HG03097 (cell line): ENCODE results near the gene MLLT10.

Source experiments
- ATAC-seq: cut with Tn5 transposase; IDR thresholded peaks from one replicate; pipeline ENCODE4 v1.9.1; 2021; ENCODE audit not compliant: unreplicated experiment, low FRiP score

MLLT10 gene

DNA sequence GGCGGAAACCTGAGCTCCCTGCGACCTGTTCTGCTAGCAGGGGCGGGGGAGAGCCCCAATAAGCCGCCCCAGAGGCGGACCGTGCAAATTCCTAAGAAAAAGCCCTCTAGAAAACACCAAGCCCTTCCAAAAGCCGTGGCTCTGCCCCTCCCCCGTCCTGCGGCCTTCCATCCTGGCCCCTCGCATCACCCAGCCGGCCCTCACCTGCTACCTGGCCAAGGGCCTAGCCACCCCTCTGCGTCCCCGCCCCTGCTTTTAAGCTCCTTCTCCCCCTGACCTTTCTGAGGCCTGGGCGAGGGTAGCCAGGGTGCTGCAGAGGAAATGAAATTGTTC, 33.5 kb upstream of the MLLT10 start:
- no peak for ATAC-seq

DNA sequence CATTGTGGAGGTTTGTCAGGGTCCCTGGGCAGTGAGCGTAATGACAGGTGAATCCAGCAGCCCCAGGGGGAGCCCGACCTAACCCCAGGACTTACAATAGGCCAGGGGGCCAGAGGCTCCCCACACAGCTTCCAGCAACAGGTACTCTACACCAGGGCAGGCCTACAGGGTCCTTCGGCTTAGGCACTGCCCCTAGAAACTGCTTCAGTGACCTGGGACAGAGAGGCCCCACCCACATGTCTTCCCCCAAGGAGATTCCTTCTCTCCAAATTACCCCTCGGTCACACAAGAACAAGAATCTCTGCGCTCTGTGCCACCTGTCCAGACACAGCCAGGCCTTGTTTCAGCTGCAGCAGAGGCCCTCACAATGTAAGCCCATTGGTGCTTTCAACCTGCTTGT, 32.9 kb upstream of the MLLT10 start:
- ATAC-seq, result no peak

DNA sequence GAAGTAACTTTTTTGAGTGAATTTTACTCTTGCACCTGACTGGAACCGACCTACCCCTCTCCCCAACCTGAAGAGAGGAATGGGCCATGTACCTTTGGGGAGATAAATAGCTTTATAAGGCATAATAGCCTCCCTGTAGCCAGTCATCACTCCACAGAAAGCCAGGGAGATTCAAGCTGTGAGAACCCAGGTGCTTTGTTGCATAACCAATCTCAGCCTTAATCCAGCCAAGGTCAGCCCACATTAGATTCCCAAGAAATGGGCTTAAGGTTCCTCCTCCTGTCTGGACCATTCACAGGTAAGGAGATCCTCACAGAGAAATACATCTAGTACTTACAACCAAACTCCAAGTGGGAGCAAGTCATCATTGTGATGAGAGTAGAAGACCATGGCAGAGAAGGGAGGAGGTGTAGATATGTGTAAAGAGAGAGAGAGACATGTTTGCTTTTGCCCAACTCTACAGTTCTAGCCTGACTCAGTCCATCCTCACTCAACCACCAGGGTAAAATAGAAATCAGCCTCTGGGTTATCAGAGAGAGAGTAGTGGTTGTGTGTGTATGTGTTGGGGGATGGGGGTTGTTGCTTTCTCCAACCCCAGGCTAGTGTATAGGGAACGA, 32.2 kb upstream of the MLLT10 start:
- ATAC-seq, result no peak

DNA sequence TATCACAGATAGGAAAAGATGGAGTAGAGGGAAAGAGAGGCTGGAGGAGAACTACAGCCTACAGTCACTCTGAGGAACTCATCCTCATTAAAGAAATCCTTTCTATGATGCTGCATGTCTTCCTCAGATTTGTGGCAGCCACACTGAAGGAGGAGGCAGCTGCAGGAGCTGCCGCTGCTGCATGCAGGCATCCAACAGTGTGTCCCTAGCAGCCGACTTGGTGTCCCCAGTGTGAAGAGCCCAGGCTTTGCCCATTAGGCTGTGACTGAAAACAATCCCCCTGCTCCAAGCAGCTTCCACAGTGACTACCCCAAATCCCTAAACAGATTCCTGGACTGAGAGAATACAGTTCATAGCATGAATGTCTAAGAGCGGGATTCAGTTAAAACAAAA, 31.7 kb upstream of the MLLT10 start:
- ATAC-seq, result no peak

DNA sequence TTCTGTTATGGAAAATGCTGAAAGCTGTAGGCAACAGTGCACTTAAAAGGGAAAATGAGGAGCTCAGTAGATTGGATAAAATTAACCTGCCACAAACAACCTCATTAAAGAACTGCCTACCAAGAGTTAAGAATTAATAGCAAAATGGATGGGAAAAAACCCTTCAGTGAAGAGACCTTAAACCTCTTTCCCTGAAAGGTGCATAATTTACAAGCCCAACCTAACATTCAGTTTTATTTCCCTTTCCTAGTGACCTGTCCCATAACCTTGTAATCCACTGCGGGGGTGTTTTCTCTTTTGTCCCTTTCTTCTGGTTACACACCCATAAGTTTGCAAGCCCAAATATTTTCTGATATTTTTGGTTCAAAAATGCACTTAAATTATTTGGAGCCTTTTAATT, 30.5 kb upstream of the MLLT10 start:
- ATAC-seq, result no peak

DNA sequence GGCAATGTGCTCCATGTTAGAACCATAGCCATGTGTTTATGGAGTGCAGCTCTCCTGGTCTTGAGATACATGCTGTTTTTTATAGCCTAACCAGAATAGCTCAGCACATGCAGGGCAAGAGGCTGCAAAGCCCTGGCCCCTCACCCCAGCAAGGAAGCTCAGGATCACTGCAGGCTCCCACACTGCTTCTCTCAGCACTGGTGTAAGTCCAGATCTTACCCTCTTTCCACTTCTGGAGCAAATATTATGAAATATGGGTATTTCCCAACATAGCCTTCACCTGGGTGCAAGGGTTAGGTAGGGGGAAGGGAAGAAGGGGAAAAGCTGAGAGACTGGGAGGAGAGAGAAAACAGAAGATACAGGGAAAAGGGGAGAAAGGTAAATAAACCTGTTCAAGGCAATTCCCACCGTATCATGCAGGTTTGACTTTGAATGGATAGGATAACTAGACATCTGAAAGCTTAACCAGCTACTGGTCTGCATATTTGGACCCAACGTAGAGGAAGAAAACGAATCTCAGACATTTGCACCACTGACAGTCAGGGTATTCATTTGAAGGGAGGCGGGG, 28.2 kb upstream of the MLLT10 start:
- ATAC-seq, result no peak

DNA sequence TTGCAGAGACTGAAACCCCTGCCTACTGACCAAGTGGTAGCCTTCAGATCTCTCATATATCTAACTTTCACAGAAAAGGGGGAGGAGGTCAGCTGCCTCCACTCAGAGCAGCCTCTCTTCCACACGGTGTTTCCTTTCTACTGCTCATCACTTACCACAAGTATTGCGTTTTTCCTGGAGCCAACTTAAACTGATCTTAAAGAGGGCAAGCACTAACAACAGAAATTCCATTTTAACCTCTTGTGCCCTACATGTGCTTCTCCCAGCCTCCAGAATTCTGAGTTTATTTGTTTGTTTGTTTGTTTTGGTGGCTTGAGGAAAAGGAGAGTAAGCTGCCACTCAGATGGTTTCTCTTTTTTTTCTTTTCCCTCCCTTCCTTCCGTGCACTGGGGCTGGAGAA, 27.7 kb upstream of the MLLT10 start:
- ATAC-seq, result no peak

DNA sequence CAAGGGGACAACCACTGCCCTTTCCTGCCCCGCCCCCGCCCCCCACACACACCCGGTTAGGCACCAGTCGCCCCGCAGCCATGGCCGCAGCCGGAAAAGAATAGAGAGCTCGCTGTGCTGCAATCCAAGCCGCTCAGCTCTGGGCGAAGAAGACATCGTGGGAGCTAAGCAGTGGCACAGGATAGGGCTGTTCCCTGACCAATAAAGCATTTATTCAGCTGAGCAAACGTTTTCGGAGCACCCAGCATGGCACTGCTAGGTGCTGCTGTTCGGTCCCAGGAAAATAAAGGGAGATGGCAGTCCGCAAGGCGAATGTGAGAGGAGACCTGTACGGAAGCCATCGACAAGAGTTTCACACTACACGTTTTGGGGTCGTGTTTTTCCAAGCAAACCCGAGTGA, 26.9 kb upstream of the MLLT10 start:
- no peak for ATAC-seq

DNA sequence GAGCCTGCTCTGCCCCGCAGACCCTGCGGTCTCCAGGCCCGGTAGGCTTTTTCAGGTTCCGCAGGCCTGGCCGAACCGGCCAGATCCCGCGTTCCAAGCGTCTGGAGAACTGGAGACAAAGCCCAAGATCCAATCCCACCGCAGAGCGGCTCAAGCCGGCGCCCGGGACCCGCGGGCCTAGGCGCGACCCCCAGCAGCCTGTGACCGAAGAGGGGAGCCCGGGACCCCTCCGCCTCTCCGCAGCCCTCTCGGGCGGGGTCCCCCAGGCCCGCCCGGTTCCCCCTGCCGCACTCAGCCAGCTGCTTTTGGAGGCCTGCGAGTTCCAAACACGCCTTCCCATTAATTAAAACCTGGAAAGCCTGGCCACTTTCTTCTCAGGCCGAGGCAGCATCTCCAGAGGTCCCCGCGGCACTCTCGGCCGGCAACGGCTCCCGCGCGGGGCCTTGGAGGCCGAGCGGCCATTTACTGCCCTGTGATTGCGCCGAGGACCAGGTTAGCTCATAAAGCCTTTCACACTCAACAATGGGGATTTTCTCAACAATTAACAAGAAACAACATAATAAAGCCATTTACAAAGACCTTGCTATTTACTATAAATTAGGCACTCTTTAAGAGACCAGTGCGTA, 25.2 kb upstream of the MLLT10 start:
- no peak for ATAC-seq

DNA sequence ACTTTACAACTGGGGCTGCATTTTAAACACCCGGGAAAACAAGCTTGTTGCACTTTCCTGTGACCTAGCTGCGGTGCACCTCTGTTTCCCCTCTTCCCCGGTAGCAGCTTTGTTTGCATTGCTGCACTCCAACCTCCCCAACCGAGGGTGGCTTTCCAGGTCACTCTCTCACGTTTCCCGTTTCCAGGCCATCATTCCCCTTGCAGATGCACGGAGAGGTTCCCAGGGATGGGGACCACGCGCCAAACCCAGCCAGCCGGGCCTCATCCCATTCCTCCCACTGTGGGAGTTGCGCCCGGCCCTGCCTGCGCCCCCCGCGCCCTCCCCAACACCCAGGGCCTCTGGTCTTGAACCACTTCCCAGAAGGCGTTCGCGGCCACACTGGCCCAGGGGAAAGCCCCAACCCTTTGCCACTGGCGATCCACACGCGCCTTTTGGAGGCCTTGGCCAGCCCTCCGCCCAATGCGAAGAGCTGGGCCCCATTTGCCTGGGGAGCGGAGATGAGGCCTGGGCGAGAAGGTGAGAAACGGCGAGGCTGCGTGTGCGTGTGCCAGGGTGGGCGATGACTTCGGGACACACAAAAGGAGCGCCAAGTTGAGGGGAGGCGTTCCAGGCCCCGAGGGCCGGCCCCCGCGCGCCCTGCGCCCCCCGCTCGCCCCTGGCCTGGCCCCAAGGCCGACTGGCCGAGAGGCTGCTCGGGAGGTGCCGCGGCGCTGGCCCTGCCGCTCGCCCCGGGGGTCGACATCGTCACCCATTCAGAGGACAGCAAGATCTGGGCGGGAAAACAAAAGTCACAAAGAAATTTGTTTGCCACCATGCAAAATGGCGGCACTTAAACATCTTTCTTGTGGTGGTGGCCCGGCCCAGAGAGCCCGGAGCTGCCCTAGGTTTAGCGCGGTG, 24.4 kb upstream of the MLLT10 start:
- no peak for ATAC-seq

DNA sequence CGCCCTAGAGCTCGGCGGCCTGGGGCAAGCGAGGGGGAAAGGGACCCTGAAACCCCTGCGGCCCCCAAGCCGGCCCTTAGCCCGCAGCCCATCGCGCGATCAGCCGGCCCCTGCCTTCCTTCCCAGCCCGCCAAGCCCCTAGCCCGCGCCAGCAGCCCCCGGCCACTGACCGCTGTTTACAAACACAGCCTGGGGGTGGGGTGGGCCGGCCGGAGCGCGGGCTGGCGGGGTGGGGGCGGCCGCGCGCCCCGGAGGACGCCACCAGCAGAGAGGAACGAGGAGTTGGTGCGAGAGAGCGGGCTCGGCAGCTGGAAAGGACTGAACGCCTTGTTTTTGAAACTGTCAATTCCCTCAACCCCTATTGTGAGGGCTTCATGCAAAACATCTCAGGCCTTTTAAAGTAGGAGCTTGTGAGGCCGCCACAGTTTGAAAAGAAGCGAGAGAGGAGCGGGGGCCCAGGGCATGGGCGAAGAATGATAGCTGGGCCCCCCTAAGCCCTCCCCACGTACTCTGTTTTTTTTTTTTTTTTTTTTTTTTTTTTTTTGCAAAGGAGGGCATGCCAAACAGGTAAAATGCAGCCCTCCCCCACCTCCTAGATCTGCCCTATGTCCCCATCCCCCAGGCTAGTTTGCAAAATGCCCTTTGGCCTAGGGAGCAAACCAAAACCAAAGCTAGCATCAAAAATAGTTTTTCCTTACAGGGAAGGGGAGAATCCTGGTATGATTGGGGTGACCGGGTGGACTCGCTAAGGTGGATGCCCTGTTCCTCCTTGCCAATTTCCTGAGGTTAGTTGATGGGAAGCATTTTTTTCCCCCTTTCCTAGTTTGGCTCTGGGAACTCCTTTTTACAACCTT, 23.6 kb upstream of the MLLT10 start:
- ATAC-seq, result no peak

DNA sequence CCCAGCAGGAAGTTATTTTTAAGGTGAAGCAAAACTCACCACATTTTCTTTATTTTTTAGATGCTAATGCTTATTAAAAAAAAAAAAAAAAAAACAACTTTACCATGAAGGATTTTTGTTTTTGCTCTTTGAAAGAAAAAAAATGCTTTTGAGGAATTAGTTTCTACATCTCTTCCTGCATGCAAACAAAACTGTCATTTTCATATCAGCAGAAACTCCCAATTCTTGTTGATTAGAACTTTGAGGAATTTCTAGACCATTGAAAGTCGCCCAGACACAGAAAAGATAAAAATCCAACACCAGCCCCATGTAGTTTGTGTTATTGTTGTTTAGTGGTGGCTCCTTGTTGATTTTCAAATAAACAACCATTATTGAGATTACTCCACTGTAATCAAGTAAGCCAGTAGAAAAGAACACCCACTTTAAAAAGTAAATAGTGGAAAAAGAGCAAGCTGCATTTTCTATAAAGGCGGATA, 22.9 kb upstream of the MLLT10 start:
- no peak for ATAC-seq

DNA sequence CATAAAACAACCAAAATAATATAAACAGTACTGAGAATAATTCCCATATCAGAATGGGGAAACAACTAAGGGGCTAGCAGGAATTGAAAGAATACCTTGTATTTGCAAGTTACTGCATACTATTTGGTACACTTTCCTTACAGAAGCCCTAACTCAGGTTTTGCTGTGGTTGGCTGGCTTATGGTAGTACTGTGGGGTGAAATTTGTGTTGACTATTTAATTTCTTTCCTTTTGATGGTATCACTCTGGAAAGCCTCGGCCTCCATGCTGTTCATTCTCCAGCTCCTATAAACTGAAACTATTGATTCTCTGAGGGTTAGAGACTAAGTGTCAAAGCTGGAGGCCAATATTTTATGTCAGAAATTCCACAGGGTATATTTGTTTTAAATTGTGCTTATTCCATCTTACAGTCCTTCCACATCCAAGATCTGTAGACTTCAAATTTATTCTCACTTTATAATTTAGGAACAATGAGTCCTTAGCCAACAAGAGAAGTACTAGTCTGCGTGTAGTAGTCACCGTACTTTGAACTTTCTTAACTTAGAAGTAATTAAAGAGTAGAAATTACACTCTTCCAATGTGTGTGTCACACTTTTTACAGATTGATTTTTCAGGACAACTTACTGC, 22.0 kb upstream of the MLLT10 start:
- ATAC-seq, result no peak

DNA sequence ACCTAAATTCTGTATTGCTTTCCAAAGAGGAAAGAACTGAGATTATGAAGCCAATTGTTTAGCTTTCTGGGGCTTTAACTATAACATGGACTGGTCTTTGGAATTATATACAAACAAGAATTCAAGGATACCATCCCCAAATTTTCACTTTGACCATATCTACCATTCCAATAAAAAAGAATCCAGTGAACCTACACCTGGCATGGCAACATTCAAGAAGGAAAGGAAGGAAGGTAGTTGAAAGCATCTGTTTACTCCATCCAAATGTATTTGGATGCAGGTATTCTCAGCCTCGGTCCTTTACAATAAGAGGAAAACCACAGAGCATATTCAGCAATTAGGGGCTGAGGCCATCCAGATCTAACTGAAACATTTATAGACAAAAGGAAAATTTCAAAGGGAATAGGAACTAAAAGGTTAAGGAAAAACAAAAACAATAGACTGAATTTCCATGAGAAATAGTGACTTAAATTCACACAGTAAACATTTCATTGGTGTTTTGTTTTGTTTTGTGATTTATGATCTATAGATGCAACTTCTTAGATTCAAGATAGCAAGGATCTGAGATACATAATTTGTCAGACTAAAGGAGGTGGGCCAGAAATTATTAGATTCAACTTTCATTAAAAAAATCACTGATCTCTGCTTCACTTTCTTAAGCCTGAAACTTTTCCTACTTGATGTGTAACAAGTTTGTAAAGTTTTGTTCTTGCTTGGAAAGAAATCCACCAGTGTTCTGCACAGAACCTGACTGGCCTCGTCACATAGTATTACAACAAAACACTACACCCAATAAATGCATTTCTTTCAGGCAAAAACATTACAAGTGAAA, 21.2 kb upstream of the MLLT10 start:
- no peak for ATAC-seq

DNA sequence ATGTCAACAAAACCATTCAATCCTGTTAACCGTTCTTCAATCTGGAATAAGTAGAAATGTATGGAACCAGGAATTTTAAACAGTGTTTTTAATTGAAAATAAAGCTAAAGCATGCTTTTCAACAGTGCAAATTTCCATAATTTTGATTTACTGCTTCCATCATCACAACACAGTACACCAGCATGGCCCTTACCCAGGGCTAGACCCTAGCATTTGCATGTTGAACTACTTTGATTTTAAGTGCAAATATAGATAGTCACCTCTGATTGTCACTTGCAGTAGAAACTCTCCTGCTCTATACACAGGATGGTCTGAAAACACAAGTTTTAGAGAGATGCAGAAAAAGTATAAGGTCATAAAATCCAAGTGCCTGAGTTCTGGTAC, 20.6 kb upstream of the MLLT10 start:
- no peak for ATAC-seq

DNA sequence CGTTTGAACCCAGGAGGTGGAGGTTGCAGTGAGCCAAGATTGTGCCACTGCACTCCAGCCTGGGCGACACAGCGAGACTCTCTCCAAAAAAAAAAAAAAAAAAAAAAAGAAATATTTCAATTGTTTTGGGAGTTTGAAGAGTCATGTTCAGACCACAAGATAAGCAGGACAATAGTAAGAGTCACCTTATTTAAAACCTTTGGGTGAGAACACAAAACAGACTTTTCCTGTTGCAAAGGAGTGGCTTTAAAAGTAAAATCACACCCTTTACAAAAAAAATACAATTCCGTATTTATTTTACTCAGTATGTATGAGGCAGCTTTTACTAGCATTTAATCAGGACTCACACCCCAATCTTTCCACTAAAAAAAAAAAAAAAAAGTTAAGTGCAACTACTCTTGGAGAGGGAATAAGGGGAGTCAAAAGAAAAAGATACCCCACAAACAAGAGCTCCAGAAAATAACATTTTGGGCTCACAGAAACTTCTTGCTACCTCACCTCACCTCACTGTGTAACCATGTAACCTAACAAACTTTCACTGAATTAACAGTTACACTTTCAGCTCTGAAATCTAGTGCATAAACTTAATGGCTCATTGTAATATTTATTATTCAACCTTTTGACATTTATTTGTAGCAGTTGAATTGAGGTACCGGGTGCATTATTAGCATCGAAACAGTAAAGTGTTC, 19.8 kb upstream of the MLLT10 start:
- no peak for ATAC-seq

DNA sequence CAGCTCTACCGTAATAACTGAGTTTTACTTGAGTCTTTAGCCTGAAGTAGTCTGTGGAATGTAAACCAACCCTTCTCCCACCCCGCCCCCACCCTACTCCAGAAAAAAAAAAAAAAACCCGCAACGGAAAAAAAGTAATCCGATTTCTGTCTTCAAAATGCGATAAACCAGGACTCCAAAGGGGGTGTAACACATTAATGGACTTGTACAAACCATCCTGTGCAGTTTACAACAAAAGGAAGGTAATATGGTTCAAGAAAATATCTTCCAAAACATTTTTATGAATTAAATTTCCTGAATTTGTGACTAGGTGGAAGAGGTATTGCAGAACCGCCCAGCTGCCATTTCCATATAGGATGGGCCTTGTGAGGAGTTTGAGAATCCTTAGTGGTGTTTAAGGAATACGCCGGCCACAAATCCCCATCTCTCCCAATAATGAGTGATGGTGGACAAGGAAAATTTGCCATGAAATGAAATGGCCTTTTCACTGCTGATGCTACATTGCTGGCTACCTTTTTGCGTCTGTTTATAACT, 19.1 kb upstream of the MLLT10 start:
- ATAC-seq, result no peak
